ENCODE measurements around the gene ATP8B3.

The ATP8B3 gene

DNA sequence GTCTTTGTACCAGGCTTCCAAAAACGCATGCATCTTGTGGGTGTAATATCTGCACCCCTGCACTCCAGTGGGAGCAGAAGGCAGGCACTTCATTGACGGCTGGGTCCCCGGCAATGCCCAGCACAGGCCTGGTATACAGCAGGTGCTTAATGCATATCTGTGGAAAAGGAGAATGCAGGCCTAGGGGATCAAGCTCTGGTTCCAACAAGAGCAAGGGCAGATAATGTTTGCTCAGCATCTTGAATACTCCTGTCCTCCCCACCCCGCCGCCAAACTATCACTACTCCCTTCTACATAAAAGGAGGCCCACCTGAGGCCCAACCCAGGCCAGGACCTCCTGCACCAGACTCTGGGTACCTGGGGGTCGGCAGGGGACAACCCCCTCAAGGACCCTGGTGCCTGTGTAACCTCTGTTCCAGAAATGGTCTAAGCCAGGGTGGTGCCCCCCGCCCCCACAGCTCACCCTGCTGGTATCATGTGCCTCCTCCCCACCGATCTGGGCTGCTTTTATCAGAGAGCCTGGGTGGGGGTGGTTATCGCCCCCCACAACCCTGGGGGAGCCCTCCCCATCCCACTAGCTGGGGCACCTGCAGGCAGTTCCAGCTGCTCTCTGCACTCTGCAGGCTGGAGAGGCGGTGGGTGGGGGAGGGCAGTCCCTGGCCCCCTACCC is 46.5 kb upstream of the ATP8B3 start:
- Histone ChIP-seq H3K27ac (ENCODE audit: low read depth, low read length) (0 out of 2 replicates have a peak overlapping the region, but pooled peaks have one; percentile 20), H4K20me1 (ENCODE audit: low read depth, low read length) (peaks cover 6% of the 10 kb centered on the region; the same call in 1 of the 2 replicates), H3K4me3 (ENCODE audit: insufficient read depth, low read length, poor library complexity, severe bottlenecking) (no peak overlapping the region), H3K36me3 (ENCODE audit: low read length) (no peaks in the 10 kb centered on the region), H3K9me3 (ENCODE audit: insufficient read depth, low read length) (no peaks in the 10 kb centered on the region), H3K4me2 (ENCODE audit: low read depth, low read length, poor library complexity, severe bottlenecking) (no peak overlapping the region), H3K9ac (ENCODE audit: low read length) (no peak overlapping the region), H3K27me3 (ENCODE audit: low read length) (no peaks in the 10 kb centered on the region), H3F3A (ENCODE audit: insufficient read depth) (peaks cover 16% of the 10 kb centered on the region; the same call in 1 of the 2 replicates), H3K9me2 (replicated peaks; ENCODE audit: insufficient read depth, low read length) (no peaks in the 10 kb centered on the region), H3K79me2 (ENCODE audit: insufficient read depth, low read length) (peaks cover 62% of the 10 kb centered on the region), H2AFZ (ENCODE audit: low read depth, low read length, severe bottlenecking) (no peak overlapping the region)
- no peak for TF ChIP-seq EZH2phosphoT487 (conservative IDR thresholded peaks at IDR 0.05; ENCODE audit: low read length)
- TF ChIP-seq, protein P1, sequence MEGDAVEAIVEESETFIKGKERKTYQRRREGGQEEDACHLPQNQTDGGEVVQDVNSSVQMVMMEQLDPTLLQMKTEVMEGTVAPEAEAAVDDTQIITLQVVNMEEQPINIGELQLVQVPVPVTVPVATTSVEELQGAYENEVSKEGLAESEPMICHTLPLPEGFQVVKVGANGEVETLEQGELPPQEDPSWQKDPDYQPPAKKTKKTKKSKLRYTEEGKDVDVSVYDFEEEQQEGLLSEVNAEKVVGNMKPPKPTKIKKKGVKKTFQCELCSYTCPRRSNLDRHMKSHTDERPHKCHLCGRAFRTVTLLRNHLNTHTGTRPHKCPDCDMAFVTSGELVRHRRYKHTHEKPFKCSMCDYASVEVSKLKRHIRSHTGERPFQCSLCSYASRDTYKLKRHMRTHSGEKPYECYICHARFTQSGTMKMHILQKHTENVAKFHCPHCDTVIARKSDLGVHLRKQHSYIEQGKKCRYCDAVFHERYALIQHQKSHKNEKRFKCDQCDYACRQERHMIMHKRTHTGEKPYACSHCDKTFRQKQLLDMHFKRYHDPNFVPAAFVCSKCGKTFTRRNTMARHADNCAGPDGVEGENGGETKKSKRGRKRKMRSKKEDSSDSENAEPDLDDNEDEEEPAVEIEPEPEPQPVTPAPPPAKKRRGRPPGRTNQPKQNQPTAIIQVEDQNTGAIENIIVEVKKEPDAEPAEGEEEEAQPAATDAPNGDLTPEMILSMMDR (IDR thresholded peaks at IDR 0.05; ENCODE audit: insufficient read depth, low read length, poor library complexity, severe bottlenecking) = no peak

GRCh38 chr19:1857648-1858326 is 45.7 kb upstream of the ATP8B3 start:
- no peaks in the 10 kb centered on the region for H3K36me3 ChIP-seq (ENCODE audit: low read length)
- TF ChIP-seq EZH2phosphoT487 (conservative IDR thresholded peaks at IDR 0.05; ENCODE audit: low read length) = no peak
- TF ChIP-seq, protein P1 (IDR thresholded peaks at IDR 0.05; ENCODE audit: insufficient read depth, low read length, poor library complexity, severe bottlenecking) = no peak
- peaks cover 67% of the 10 kb centered on the region for H3K79me2 ChIP-seq (ENCODE audit: insufficient read depth, low read length)
- no peak overlapping the region for H2AFZ ChIP-seq (ENCODE audit: low read depth, low read length, severe bottlenecking)
- no peaks in the 10 kb centered on the region for H3K9me3 ChIP-seq (ENCODE audit: insufficient read depth, low read length)
- H3F3A ChIP-seq (ENCODE audit: insufficient read depth) = peaks cover 16% of the 10 kb centered on the region; the same call in 1 of the 2 replicates
- no peaks in the 10 kb centered on the region for H3K9me2 ChIP-seq (replicated peaks; ENCODE audit: insufficient read depth, low read length)
- peaks cover 9% of the 10 kb centered on the region; the same call in 1 of the 2 replicates for H4K20me1 ChIP-seq (ENCODE audit: low read depth, low read length)
- no peaks in the 10 kb centered on the region for H3K27me3 ChIP-seq (ENCODE audit: low read length)
- no peak overlapping the region for H3K4me3 ChIP-seq (ENCODE audit: insufficient read depth, low read length, poor library complexity, severe bottlenecking)
- H3K9ac ChIP-seq (ENCODE audit: low read length) = peak overlapping the region; percentile 49; the same call in 1 of the 2 replicates
- peak overlapping the region; percentile 61 for H3K27ac ChIP-seq (ENCODE audit: low read depth, low read length)
- peak overlapping the region; percentile 55 for H3K4me2 ChIP-seq (ENCODE audit: low read depth, low read length, poor library complexity, severe bottlenecking)

DNA sequence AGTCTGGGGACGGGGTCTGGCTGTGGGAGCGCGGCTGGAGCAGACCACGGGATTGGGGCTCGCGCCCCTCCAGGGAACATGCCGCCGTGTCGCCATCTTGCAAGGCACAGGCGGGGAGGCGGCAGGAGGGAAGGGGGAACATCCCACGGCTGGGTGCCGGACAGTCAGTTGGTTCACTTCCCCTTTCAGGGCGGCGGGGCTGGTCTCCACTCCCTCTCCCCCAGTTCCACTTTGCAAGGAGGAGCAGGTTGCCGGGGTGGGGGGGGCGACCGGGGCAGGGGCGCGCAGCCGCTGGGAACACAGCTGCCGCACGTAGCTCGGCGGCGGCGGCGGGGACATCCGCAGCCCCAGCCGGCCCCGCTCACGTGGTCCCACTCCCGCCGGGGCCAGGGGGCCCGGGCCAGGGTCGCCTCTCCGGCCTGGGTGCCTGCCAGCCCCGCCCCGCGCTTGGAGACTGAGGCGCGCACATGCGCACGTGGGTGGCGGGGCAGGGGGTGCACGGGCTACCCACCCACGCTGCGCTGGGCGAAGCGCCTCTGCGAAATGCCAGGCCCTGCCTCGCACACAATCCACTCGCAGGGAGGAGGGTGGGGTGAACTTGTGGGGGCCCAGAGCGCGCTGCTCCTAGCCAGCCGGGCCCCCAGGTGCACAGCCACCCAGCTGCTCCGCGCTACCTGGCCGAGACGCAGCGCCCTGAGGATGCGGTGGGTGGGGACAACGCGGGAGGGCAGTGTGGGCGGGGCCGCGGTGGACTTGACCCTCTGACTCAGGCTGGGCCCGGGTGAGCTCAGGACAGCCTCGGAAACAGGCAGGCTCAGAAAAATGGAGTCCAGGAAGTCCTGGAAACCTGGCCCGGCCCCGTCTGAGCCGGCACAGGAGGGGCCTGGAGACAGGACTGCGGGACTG is 44.9 kb upstream of the ATP8B3 start:
- TF ChIP-seq EZH2phosphoT487 (conservative IDR thresholded peaks at IDR 0.05; ENCODE audit: low read length) = no peak
- TF ChIP-seq, protein P1 (IDR thresholded peaks at IDR 0.05; ENCODE audit: insufficient read depth, low read length, poor library complexity, severe bottlenecking) = no peak
- H3K9me2 ChIP-seq (replicated peaks; ENCODE audit: insufficient read depth, low read length) = no peaks in the 10 kb centered on the region
- peak overlapping the region; percentile 49 for H3K9ac ChIP-seq (ENCODE audit: low read length)
- peaks cover 14% of the 10 kb centered on the region; the same call in 1 of the 2 replicates for H3F3A ChIP-seq (ENCODE audit: insufficient read depth)
- peak overlapping the region; percentile 55 for H3K4me2 ChIP-seq (ENCODE audit: low read depth, low read length, poor library complexity, severe bottlenecking)
- H4K20me1 ChIP-seq (ENCODE audit: low read depth, low read length) = peaks cover 10% of the 10 kb centered on the region; the same call in 1 of the 2 replicates
- H3K79me2 ChIP-seq (ENCODE audit: insufficient read depth, low read length) = peaks cover 67% of the 10 kb centered on the region
- no peaks in the 10 kb centered on the region for H3K9me3 ChIP-seq (ENCODE audit: insufficient read depth, low read length)
- no peaks in the 10 kb centered on the region for H3K36me3 ChIP-seq (ENCODE audit: low read length)
- peak overlapping the region; percentile 39 for H3K4me3 ChIP-seq (ENCODE audit: insufficient read depth, low read length, poor library complexity, severe bottlenecking)
- H3K27ac ChIP-seq (ENCODE audit: low read depth, low read length) = peak overlapping the region; percentile 61
- no peak overlapping the region for H2AFZ ChIP-seq (ENCODE audit: low read depth, low read length, severe bottlenecking)
- H3K27me3 ChIP-seq (ENCODE audit: low read length) = no peaks in the 10 kb centered on the region

Measured in SU-DHL-6 (cell line).